ENCODE measurements around the gene TBC1D23. TPM values are rescaled to one million over a fixed set of nuclear protein-coding genes. Genes with fewer than 3 reads are reported as not detected.
"Not testable (repeated sequence)": the region's sequence is repeated elsewhere in the genome, so short reads cannot be mapped to it uniquely, and the experiment has no call there.

The TBC1D23 gene
- total RNA-seq, result 17.6 and 19.4 TPM in 2 replicates

- intact Hi-C loops (cut with micrococcal nuclease), result loop anchor here (1.0 to 10.0 kb wide), 6 partner anchors 50 to 1416 kb away; partner anchors contain the start of genes CMSS1, LNP1, NIT2 and TOMM70
- peaks cover 1% of the 10 kb centered on the region for H3K36me3 Mint-ChIP-seq (ENCODE audit: low read depth)
- peaks cover 33% of the 10 kb centered on the region for H3K4me1 Mint-ChIP-seq
- H3K27ac Mint-ChIP-seq, result peak within 1 kb of the TSS; percentile 96
- no peaks in the 10 kb centered on the region for H3K9me3 Mint-ChIP-seq
- H3K27me3 Mint-ChIP-seq, result no peaks in the 10 kb centered on the region
- peak within 1 kb of the TSS; percentile 98 for H3K4me3 Mint-ChIP-seq
- DNase-seq, result peak; percentile 99
Observed at GRCh38 chr3:100260685-100261484, at the start of gene TBC1D23. Gene TBC1D23 (plus strand): TSS chr3:100260992. CDS start chr3:100261019, 27 bp downstream.

GRCh38 chr3:100213891-100214573, 46.8 kb upstream of the TBC1D23 start:
- Mint-ChIP-seq H3K27ac (no peak overlapping the region), H3K4me3 (no peak overlapping the region), H3K9me3 (peaks cover 3% of the 10 kb centered on the region), H3K36me3 (ENCODE audit: low read depth) (no peaks in the 10 kb centered on the region), H3K27me3 (peaks cover 17% of the 10 kb centered on the region), H3K4me1 (peaks cover 18% of the 10 kb centered on the region)
- DNase-seq, result no peak
- intact Hi-C loops (cut with micrococcal nuclease), result loop anchor here (5.0 kb wide), 2 partner anchors 382 to 397 kb away; partner anchors contain the start of gene CMSS1

GRCh38 chr3:100214574-100214964, 46.2 kb upstream of the TBC1D23 start:
- peaks cover 3% of the 10 kb centered on the region for H3K36me3 Mint-ChIP-seq (ENCODE audit: low read depth)
- H3K4me3 Mint-ChIP-seq, result no peak overlapping the region
- no peak overlapping the region for H3K27ac Mint-ChIP-seq
- DNase-seq, result no peak
- peaks cover 8% of the 10 kb centered on the region for H3K9me3 Mint-ChIP-seq
- intact Hi-C loops (cut with micrococcal nuclease), result loop anchor here (5.0 kb wide), 2 partner anchors 382 to 397 kb away; partner anchors contain the start of gene CMSS1
- peaks cover 20% of the 10 kb centered on the region for H3K27me3 Mint-ChIP-seq
- H3K4me1 Mint-ChIP-seq, result peaks cover 17% of the 10 kb centered on the region

GRCh38 chr3:100216713-100217112, 44.1 kb upstream of the TBC1D23 start:
- DNase-seq, result no peak
- peaks cover 20% of the 10 kb centered on the region for H3K27me3 Mint-ChIP-seq
- H3K36me3 Mint-ChIP-seq (ENCODE audit: low read depth), result peaks cover 3% of the 10 kb centered on the region
- no peak overlapping the region for H3K27ac Mint-ChIP-seq
- peaks cover 5% of the 10 kb centered on the region for H3K4me1 Mint-ChIP-seq
- H3K9me3 Mint-ChIP-seq, result peaks cover 12% of the 10 kb centered on the region
- intact Hi-C loops (cut with micrococcal nuclease), result no loop called here
- H3K4me3 Mint-ChIP-seq, result no peak overlapping the region

GRCh38 chr3:100221159-100221558, 39.6 kb upstream of the TBC1D23 start:
- Mint-ChIP-seq H3K27ac (no peak overlapping the region), H3K4me1 (peaks cover 5% of the 10 kb centered on the region), H3K4me3 (no peak overlapping the region), H3K36me3 (ENCODE audit: low read depth) (peaks cover 3% of the 10 kb centered on the region), H3K27me3 (peaks cover 21% of the 10 kb centered on the region), H3K9me3 (peaks cover 12% of the 10 kb centered on the region)
- intact Hi-C loops (cut with micrococcal nuclease), result no loop called here
- DNase-seq, result no peak

GRCh38 chr3:100225193-100225592, 35.6 kb upstream of the TBC1D23 start:
- intact Hi-C loops (cut with micrococcal nuclease), result no loop called here
- Mint-ChIP-seq H3K9me3 (peaks cover 4% of the 10 kb centered on the region), H3K27me3 (peaks cover 5% of the 10 kb centered on the region), H3K27ac (no peak overlapping the region), H3K36me3 (ENCODE audit: low read depth) (no peaks in the 10 kb centered on the region), H3K4me3 (no peak overlapping the region), H3K4me1 (peaks cover 14% of the 10 kb centered on the region)
- DNase-seq, result no peak

- no peak overlapping the region for H3K4me3 Mint-ChIP-seq
- peaks cover 5% of the 10 kb centered on the region for H3K27me3 Mint-ChIP-seq
- DNase-seq, result no peak
- H3K4me1 Mint-ChIP-seq, result peaks cover 13% of the 10 kb centered on the region
- H3K36me3 Mint-ChIP-seq (ENCODE audit: low read depth), result no peaks in the 10 kb centered on the region
- intact Hi-C loops (cut with micrococcal nuclease), result no loop called here
- H3K9me3 Mint-ChIP-seq, result peaks cover 1% of the 10 kb centered on the region
- no peak overlapping the region for H3K27ac Mint-ChIP-seq
Observed at GRCh38 chr3:100225883-100226282, 34.9 kb upstream of the TBC1D23 start.

- Mint-ChIP-seq H3K4me3 (no peak overlapping the region), H3K27ac (no peak overlapping the region), H3K9me3 (no peaks in the 10 kb centered on the region), H3K4me1 (peaks cover 10% of the 10 kb centered on the region), H3K27me3 (peaks cover 5% of the 10 kb centered on the region), H3K36me3 (ENCODE audit: low read depth) (no peaks in the 10 kb centered on the region)
- intact Hi-C loops (cut with micrococcal nuclease), result no loop called here
- DNase-seq, result no peak
Observed at GRCh38 chr3:100226712-100227429, 33.9 kb upstream of the TBC1D23 start.

GRCh38 chr3:100227511-100227921, 33.3 kb upstream of the TBC1D23 start:
- no peak overlapping the region for H3K4me3 Mint-ChIP-seq
- H3K4me1 Mint-ChIP-seq, result peaks cover 10% of the 10 kb centered on the region
- H3K27ac Mint-ChIP-seq, result no peak overlapping the region
- no peaks in the 10 kb centered on the region for H3K9me3 Mint-ChIP-seq
- no peak for DNase-seq
- H3K36me3 Mint-ChIP-seq (ENCODE audit: low read depth), result no peaks in the 10 kb centered on the region
- intact Hi-C loops (cut with micrococcal nuclease), result no loop called here
- peaks cover 5% of the 10 kb centered on the region for H3K27me3 Mint-ChIP-seq

- DNase-seq, result no peak
- Mint-ChIP-seq H3K4me1 (peaks cover 10% of the 10 kb centered on the region), H3K27me3 (peaks cover 2% of the 10 kb centered on the region), H3K36me3 (ENCODE audit: low read depth) (no peaks in the 10 kb centered on the region), H3K27ac (no peak overlapping the region), H3K4me3 (no peak overlapping the region), H3K9me3 (no peaks in the 10 kb centered on the region)
- intact Hi-C loops (cut with micrococcal nuclease), result no loop called here
Observed at GRCh38 chr3:100228247-100228646, 32.5 kb upstream of the TBC1D23 start.

- intact Hi-C loops (cut with micrococcal nuclease); DNase-seq; H3K9me3 Mint-ChIP-seq; H3K36me3 Mint-ChIP-seq (ENCODE audit: low read depth); H3K27me3 Mint-ChIP-seq; H3K4me1 Mint-ChIP-seq; H3K4me3 Mint-ChIP-seq: not testable (repeated sequence)
- peak overlapping the region; percentile 18 for H3K27ac Mint-ChIP-seq
Observed at GRCh38 chr3:100229188-100229587, 31.6 kb upstream of the TBC1D23 start.

- intact Hi-C loops (cut with micrococcal nuclease), result no loop called here
- Mint-ChIP-seq H3K27me3 (peaks cover 6% of the 10 kb centered on the region), H3K27ac (no peak overlapping the region), H3K9me3 (no peaks in the 10 kb centered on the region), H3K4me3 (no peak overlapping the region), H3K4me1 (peaks cover 10% of the 10 kb centered on the region), H3K36me3 (ENCODE audit: low read depth) (no peaks in the 10 kb centered on the region)
- DNase-seq, result no peak
Observed at GRCh38 chr3:100230710-100231109, 30.1 kb upstream of the TBC1D23 start.

GRCh38 chr3:100231668-100232067, 29.1 kb upstream of the TBC1D23 start:
- H3K36me3 Mint-ChIP-seq (ENCODE audit: low read depth), result no peaks in the 10 kb centered on the region
- H3K4me3 Mint-ChIP-seq, result no peak overlapping the region
- DNase-seq, result no peak
- H3K27ac Mint-ChIP-seq, result no peak overlapping the region
- no peaks in the 10 kb centered on the region for H3K9me3 Mint-ChIP-seq
- intact Hi-C loops (cut with micrococcal nuclease), result no loop called here
- peaks cover 10% of the 10 kb centered on the region for H3K4me1 Mint-ChIP-seq
- H3K27me3 Mint-ChIP-seq, result peaks cover 6% of the 10 kb centered on the region

GRCh38 chr3:100234364-100234763, 26.4 kb upstream of the TBC1D23 start:
- Mint-ChIP-seq H3K27me3 (peaks cover 6% of the 10 kb centered on the region), H3K36me3 (ENCODE audit: low read depth) (peaks cover 1% of the 10 kb centered on the region), H3K4me1 (peaks cover 1% of the 10 kb centered on the region), H3K27ac (no peak overlapping the region), H3K4me3 (no peak overlapping the region), H3K9me3 (peaks cover 7% of the 10 kb centered on the region)
- intact Hi-C loops (cut with micrococcal nuclease), result no loop called here
- no peak for DNase-seq

Measured in activated CD4-positive, alpha-beta T cell treated with anti-CD3 and anti-CD28 coated beads, Interleukin-2, amount 10 ng/mL, durations not matched to agents 24 days and 14 days (primary cell).